WERI-Rb-1 (cell line): ENCODE measurements around the gene EFCAB14.

Source experiments
- DNase-seq: peaks from one replicate; pipeline ENCODE4 v3.0.0-alpha.2; 2020
- H3K27ac ChIP-seq: fragments of 250-450 bp; sonication (Bioruptor Pico); 2 replicates; pipeline ENCODE4 v1.5.1; 2020; ENCODE audit warnings: mild to moderate bottlenecking, moderate library complexity
- H3K27me3 ChIP-seq: fragments of 250-450 bp; sonication (Bioruptor Pico); 2 replicates; pipeline ENCODE4 v1.5.1; 2021; ENCODE audit warnings: mild to moderate bottlenecking, low read depth, moderate library complexity; ENCODE audit not compliant: insufficient read depth, severe bottlenecking
- H3K36me3 ChIP-seq: fragments of 250-450 bp; sonication (Bioruptor Pico); 2 replicates; pipeline ENCODE4 v1.5.1; 2020; ENCODE audit warnings: mild to moderate bottlenecking, moderate library complexity
- H3K4me3 ChIP-seq: 2 replicates; pipeline ENCODE4 v1.5.1; 2011; ENCODE audit warnings: low read depth, mild to moderate bottlenecking, control low read depth, low read length
- H3K9me3 ChIP-seq: fragments of 250-450 bp; sonication (Bioruptor Pico); 2 replicates; pipeline ENCODE4 v1.5.1; 2021; ENCODE audit warnings: mild to moderate bottlenecking, moderate library complexity; ENCODE audit not compliant: severe bottlenecking
- CTCF ChIP-seq: IDR thresholded peaks from 2 replicates; pipeline ENCODE4 v1.5.1; 2011; ENCODE audit warnings: low read depth, mild to moderate bottlenecking, control low read depth, inconsistent platforms, low read length

Gene EFCAB14

DNA sequence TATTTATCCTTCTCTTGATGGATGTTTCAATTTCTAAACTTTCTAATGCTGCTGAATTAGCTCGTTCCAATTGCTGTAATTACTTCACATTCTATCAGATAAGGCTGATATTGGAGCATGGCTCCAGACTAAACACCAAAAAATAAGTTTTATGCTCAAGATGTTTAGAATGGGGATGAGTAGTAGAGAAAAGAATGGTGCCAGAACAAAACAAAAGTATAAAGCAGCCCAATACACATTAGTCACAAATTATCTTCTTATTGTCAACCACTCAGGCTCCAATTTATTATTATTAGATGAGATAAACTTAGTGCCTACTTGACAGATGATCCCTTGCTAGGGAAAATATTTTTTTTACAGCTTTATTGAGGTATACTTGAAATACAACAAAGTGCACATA lies 72.6 kb downstream of the EFCAB14 start:
- peaks cover 6% of the 10 kb centered on the region for H3K9me3 ChIP-seq
- DNase-seq = no peak
- TF ChIP-seq CTCF = no peak
- no peaks in the 10 kb centered on the region for H3K27me3 ChIP-seq
- no peak overlapping the region for H3K27ac ChIP-seq
- peaks cover 5% of the 10 kb centered on the region for H3K36me3 ChIP-seq
- no peak overlapping the region for H3K4me3 ChIP-seq

DNA sequence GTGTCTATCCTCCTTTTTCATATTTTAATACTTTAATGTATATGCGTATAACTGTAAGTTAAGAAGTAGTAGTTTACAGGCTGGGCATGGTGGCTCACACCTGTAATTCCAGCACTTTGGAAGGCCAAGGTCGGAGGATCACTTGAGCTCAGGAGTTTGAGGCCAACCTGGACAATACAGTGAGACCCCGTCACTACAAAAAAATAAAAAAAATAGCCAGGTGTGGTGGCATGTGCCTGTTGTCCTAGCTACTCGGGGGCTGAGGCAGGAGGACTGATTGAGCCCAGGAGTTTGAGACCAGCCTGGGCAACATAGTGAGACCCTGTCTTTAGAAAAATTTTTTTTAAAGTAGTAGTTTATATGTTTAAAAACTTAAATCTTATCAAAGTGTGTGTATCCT lies 73.1 kb downstream of the EFCAB14 start:
- DNase-seq = no peak
- peaks cover 4% of the 10 kb centered on the region for H3K36me3 ChIP-seq
- peaks cover 6% of the 10 kb centered on the region for H3K9me3 ChIP-seq
- no peak for TF ChIP-seq CTCF
- H3K27ac ChIP-seq = no peak overlapping the region
- H3K4me3 ChIP-seq = no peak overlapping the region
- H3K27me3 ChIP-seq = no peaks in the 10 kb centered on the region

- Histone ChIP-seq H3K27ac (no peak overlapping the region), H3K4me3 (no peak overlapping the region), H3K27me3 (no peaks in the 10 kb centered on the region), H3K9me3 (no peaks in the 10 kb centered on the region), H3K36me3 (no peaks in the 10 kb centered on the region; the same call in 1 of the 2 replicates)
- DNase-seq = no peak
- TF ChIP-seq CTCF = no peak
These were observed 75.5 kb downstream of the EFCAB14 start for GRCh38 chr1:46643368-46643775.

GRCh38 chr1:46642115-46642680 lies 76.7 kb downstream of the EFCAB14 start:
- Histone ChIP-seq H3K9me3 (no peaks in the 10 kb centered on the region), H3K36me3 (no peaks in the 10 kb centered on the region; the same call in 1 of the 2 replicates), H3K27me3 (no peaks in the 10 kb centered on the region), H3K27ac (no peak overlapping the region), H3K4me3 (no peak overlapping the region)
- DNase-seq = no peak
- no peak for TF ChIP-seq CTCF

- no peak for TF ChIP-seq CTCF
- Histone ChIP-seq H3K27ac (no peak overlapping the region), H3K4me3 (no peak overlapping the region), H3K9me3 (no peaks in the 10 kb centered on the region), H3K36me3 (peaks cover under 1% of the 10 kb centered on the region; the same call in 1 of the 2 replicates), H3K27me3 (no peaks in the 10 kb centered on the region)
- DNase-seq = no peak
These were observed 79.4 kb downstream of the EFCAB14 start for GRCh38 chr1:46639547-46639946.

GRCh38 chr1:46638921-46639320 lies 80.0 kb downstream of the EFCAB14 start:
- no peaks in the 10 kb centered on the region for H3K27me3 ChIP-seq
- no peak overlapping the region for H3K4me3 ChIP-seq
- no peak for DNase-seq
- peaks cover 6% of the 10 kb centered on the region for H3K36me3 ChIP-seq
- TF ChIP-seq CTCF = no peak
- H3K9me3 ChIP-seq = no peaks in the 10 kb centered on the region
- H3K27ac ChIP-seq = no peak overlapping the region
